BJ (cell line): ENCODE data around the gene ATF7. TPM values are rescaled to one million over a fixed set of nuclear protein-coding genes. Genes with fewer than 3 reads are reported as not detected.
A peak's percentile ranks its signal among the peaks of the same experiment; 100 is the strongest.
"Not testable (repeated sequence)": the region's sequence is repeated elsewhere in the genome, so short reads cannot be mapped to it uniquely, and the experiment has no call there.

Experiments used
- CTCF ChIA-PET: fragments of 350-600 bp; formaldehyde crosslinking; extraction: SDS; loops from one replicate; lab custom pipeline; 2021; ENCODE audit warnings: antibody characterized with exemption, inconsistent platforms; lab: Yijun Ruan, JAX
- POLR2A ChIA-PET: fragments of 300-600 bp; sonication (Branson Sonifier 250); formaldehyde crosslinking; extraction: SDS; loops from one replicate; lab custom pipeline; 2021; ENCODE audit warnings: antibody characterized with exemption; lab: Charles Lee
- DNase-seq: peaks from one replicate; pipeline ENCODE4 v3.0.0-alpha.2; 2011; ENCODE audit warnings: low read depth
- H3K27me3 ChIP-seq: 2 replicates; pipeline ENCODE4 v1.6.0; 2011; ENCODE audit warnings: low read length; ENCODE audit not compliant: control insufficient read depth, insufficient read depth
- H3K36me3 ChIP-seq: 2 replicates; pipeline ENCODE4 v1.5.1; 2011; ENCODE audit warnings: low read length; ENCODE audit not compliant: control insufficient read depth, insufficient read depth
- H3K4me3 ChIP-seq: 2 replicates; pipeline ENCODE4 v1.5.1; 2011; ENCODE audit warnings: low read depth, mild to moderate bottlenecking, control low read depth, low read length
- polyA plus RNA-seq: library from polyadenylated mRNA; depleted of rRNA; stranded (reverse); fragments of >200 nt; gene quantifications from 2 replicates; pipeline ENCODE4 v1.2.3, GENCODE V29; 2011
- TF ChIP-seq, protein P1 (sequence below): IDR thresholded peaks from 2 replicates; pipeline ENCODE4 v1.5.1; 2011; ENCODE audit warnings: low read depth, mild to moderate bottlenecking, control low read depth, inconsistent platforms, low read length, moderate library complexity; ENCODE audit not compliant: insufficient read depth

ATF7 gene
- polyA plus RNA-seq, 1 experiment: 21.8 TPM

DNA sequence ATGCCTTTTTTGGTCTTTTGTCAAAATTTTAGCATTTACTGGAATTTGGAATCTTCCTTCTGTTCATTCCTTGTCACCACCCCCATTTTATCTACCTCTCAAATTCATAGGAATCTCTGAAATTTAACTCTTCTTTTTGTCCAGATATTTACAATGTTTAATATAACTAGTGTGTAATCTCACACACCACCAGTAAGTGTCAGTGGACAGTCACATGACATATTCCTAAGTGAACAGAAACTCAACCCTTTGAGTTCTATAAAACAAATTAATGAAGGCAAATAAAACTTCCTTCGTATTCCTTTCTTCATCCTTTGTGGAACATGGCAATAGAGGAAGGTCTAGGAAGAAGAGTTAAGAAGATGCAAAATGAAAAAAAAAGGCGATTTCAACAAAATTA lies 26.6 kb downstream of the ATF7 start:
- Histone ChIP-seq H3K36me3 (no peaks in the 10 kb centered on the region), H3K27me3 (no peaks in the 10 kb centered on the region), H3K4me3 (no peak overlapping the region)
- ChIA-PET CTCF (interaction anchor here (1.1 kb wide), 1 partner anchor 12 kb away, joined by 6 read pairs; no protein-coding TSS in a partner anchor), POLR2A (no interaction called here)
- no peak for DNase-seq
- TF ChIP-seq, protein P1, sequence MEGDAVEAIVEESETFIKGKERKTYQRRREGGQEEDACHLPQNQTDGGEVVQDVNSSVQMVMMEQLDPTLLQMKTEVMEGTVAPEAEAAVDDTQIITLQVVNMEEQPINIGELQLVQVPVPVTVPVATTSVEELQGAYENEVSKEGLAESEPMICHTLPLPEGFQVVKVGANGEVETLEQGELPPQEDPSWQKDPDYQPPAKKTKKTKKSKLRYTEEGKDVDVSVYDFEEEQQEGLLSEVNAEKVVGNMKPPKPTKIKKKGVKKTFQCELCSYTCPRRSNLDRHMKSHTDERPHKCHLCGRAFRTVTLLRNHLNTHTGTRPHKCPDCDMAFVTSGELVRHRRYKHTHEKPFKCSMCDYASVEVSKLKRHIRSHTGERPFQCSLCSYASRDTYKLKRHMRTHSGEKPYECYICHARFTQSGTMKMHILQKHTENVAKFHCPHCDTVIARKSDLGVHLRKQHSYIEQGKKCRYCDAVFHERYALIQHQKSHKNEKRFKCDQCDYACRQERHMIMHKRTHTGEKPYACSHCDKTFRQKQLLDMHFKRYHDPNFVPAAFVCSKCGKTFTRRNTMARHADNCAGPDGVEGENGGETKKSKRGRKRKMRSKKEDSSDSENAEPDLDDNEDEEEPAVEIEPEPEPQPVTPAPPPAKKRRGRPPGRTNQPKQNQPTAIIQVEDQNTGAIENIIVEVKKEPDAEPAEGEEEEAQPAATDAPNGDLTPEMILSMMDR: no peak

DNA sequence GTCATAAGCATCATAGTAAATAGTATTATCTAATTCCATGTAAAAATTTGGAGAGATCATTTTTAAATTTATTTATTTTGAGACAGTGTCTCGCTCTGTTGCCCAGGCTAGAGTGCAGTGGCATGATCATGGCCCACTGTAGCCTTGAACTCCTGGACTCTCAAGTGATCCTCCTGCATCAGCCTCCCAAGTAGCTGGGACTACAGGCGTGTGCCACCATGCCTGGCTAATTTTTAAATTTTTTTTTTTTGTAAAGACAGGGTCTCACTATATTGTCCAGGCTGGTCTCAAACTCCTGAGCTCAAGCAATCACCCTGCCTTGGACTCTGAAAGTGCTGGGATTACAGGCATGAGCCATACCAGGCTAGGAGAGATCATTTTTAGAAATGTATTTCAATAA lies 27.2 kb downstream of the ATF7 start:
- POLR2A ChIA-PET: not testable (repeated sequence)

DNA sequence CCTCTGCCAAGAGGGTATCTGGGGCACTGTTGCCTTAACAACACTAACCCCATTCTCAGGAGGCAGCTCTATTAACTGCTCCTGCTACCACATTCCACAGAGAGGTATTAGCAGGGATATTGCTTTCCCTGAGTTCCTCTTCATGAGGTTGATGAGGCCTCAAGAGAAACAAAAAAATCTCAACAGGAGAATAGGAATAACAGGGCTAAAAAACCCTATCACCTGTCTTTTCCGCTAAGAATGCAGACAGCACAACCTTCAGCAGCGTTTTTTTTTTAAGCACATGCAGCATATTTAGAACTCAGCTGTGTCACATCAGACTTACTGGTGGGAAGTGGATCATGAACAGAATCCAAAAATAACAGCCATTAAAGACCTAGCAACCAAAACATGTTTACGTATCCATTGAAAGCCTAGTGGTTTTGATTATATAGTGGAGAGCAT lies 29.2 kb downstream of the ATF7 start:
- POLR2A ChIA-PET: no interaction called here

More for the DNA sequence above, 27.2 kb downstream of the ATF7 start:
- CTCF ChIA-PET: interaction anchor here (0.6 kb wide), 1 partner anchor 27 kb away, joined by 5 read pairs; no protein-coding TSS in a partner anchor
- H3K36me3 ChIP-seq, DNase-seq, H3K27me3 ChIP-seq, H3K4me3 ChIP-seq: not testable (repeated sequence)

GRCh38 chr12:53594897-53595615 lies 31.1 kb downstream of the ATF7 start:
- Histone ChIP-seq H3K27me3 (no peaks in the 10 kb centered on the region), H3K4me3 (no peak overlapping the region), H3K36me3 (no peaks in the 10 kb centered on the region)
- POLR2A ChIA-PET: no interaction called here
- TF ChIP-seq, protein P1: no peak
- no peak for DNase-seq
- CTCF ChIA-PET: no interaction called here

More for the DNA sequence above, 29.2 kb downstream of the ATF7 start:
- Histone ChIP-seq H3K36me3 (no peaks in the 10 kb centered on the region), H3K27me3 (no peaks in the 10 kb centered on the region), H3K4me3 (no peak overlapping the region)
- peak; percentile 57 for DNase-seq
- CTCF ChIA-PET: no interaction called here
- TF ChIP-seq, protein P1: no peak

- no peak for DNase-seq
- ChIA-PET CTCF (no interaction called here), POLR2A (interaction anchor here (0.5 kb wide), 1 partner anchor 85 kb away, joined by 11 read pairs; no protein-coding TSS in a partner anchor)
- Histone ChIP-seq H3K27me3 (no peaks in the 10 kb centered on the region), H3K4me3 (no peak overlapping the region), H3K36me3 (no peaks in the 10 kb centered on the region)
- TF ChIP-seq, protein P1: no peak
Measured at GRCh38 chr12:53593707-53594106, 32.5 kb downstream of the ATF7 start.
